PC-3 (cell line): ENCODE results near the gene HOXB1. TPM values are rescaled to one million over a fixed set of nuclear protein-coding genes. Genes with fewer than 3 reads are reported as not detected.

Experiments
- ATAC-seq: fragments of 200-7000 bp; cut with Tn5 transposase; 2 replicates; pipeline ENCODE4 v1.9.1; 2020; ENCODE audit warnings: mild to moderate bottlenecking, moderate library complexity
- BruUV-seq: library from RNA; stranded (reverse); fragments of 400-500 nt; replicated peaks from 2 replicates; lab custom pipeline; 2021; lab: Mats Ljungman, UMichigan
- CTCF ChIA-PET: fragments of 300-600 bp; sonication (Branson Sonifier 250); formaldehyde crosslinking; loops from one replicate; lab custom pipeline; 2022; ENCODE audit warnings: antibody characterized with exemption; lab: Charles Lee
- POLR2A ChIA-PET: fragments of 300-600 bp; sonication (Branson Sonifier 250); formaldehyde crosslinking; loops from one replicate; lab custom pipeline; 2022; ENCODE audit warnings: antibody characterized with exemption; ENCODE audit not compliant: unreplicated experiment; lab: Charles Lee
- DNase-seq: peaks from one replicate; pipeline ENCODE4 v3.0.0-alpha.2; 2015
- H2AFZ ChIP-seq: fragments of 300-600 bp; sonication (generic); 2 replicates; pipeline ENCODE4 v1.6.0; 2016; ENCODE audit warnings: antibody characterized with exemption, low read length
- H3F3A ChIP-seq: fragments of 300-600 bp; sonication (generic); one replicate; pipeline ENCODE4 v1.6.0; 2017; ENCODE audit warnings: antibody characterized with exemption, low read length, control low read depth, mild to moderate bottlenecking; ENCODE audit not compliant: unreplicated experiment
- H3K27ac ChIP-seq: fragments of 300-600 bp; sonication (generic); 2 replicates; pipeline ENCODE4 v1.5.1; 2016; ENCODE audit warnings: mild to moderate bottlenecking, low read length
- H3K27me3 ChIP-seq: fragments of 300-600 bp; sonication (generic); 2 replicates; pipeline ENCODE4 v1.6.1; 2016; ENCODE audit warnings: low read length, mixed read lengths
- H3K36me3 ChIP-seq: fragments of 300-600 bp; sonication (generic); 2 replicates; pipeline ENCODE4 v1.6.1; 2016; ENCODE audit warnings: low read depth, mixed run types, low read length, mixed read lengths
- H3K4me1 ChIP-seq: fragments of 300-600 bp; sonication (generic); 2 replicates; pipeline ENCODE4 v1.5.1; 2016; ENCODE audit warnings: low read length; ENCODE audit not compliant: insufficient read depth
- H3K4me2 ChIP-seq: fragments of 300-600 bp; sonication (generic); 2 replicates; pipeline ENCODE4 v1.6.0; 2016; ENCODE audit warnings: low read length
- H3K4me3 ChIP-seq: fragments of 300-600 bp; sonication (generic); 2 replicates; pipeline ENCODE4 v1.5.1; 2016; ENCODE audit warnings: mild to moderate bottlenecking, low read length, mixed read lengths
- H3K79me2 ChIP-seq: fragments of 300-600 bp; sonication (generic); 2 replicates; pipeline ENCODE4 v1.6.1; 2017; ENCODE audit warnings: low read length, mixed read lengths
- H3K9ac ChIP-seq: fragments of 300-600 bp; sonication (generic); 2 replicates; pipeline ENCODE4 v1.6.0; 2016; ENCODE audit warnings: mild to moderate bottlenecking, low read length
- H3K9me2 ChIP-seq: fragments of 300-600 bp; sonication (generic); replicated peaks from 2 replicates; pipeline ENCODE4 v1.6.1; 2016; ENCODE audit warnings: mixed run types, low read length, mixed read lengths
- H3K9me3 ChIP-seq: fragments of 300-600 bp; sonication (generic); 2 replicates; pipeline ENCODE4 v1.6.1; 2016; ENCODE audit warnings: low read length, mixed read lengths
- H4K20me1 ChIP-seq: fragments of 300-600 bp; sonication (generic); 2 replicates; pipeline ENCODE4 v1.6.1; 2016; ENCODE audit warnings: low read length, mixed read lengths
- EZH2 ChIP-seq: fragments of 300-600 bp; sonication (generic); IDR thresholded peaks from one replicate; pipeline ENCODE4 v1.6.1; 2017; ENCODE audit warnings: antibody characterized with exemption, mild to moderate bottlenecking, low read length; ENCODE audit not compliant: unreplicated experiment
- EZH2phosphoT487 ChIP-seq: fragments of 300-600 bp; sonication (generic); IDR thresholded peaks from 2 replicates; pipeline ENCODE4 v1.6.1; 2018; ENCODE audit warnings: mild to moderate bottlenecking, antibody characterized with exemption, low read length, borderline replicate concordance
- intact Hi-C: fragments of 100-400 bp; cut with micrococcal nuclease; formaldehyde crosslinking; loops from 2 replicates; pipeline ENCODE4 v1.9.0; 2023
- total RNA-seq: library from RNA; depleted of rRNA; stranded (reverse); fragments of >200 nt; gene quantifications from 2 replicates; pipeline ENCODE4 v1.2.3, GENCODE V29; 2014
- TF ChIP-seq, protein P1 (sequence below): fragments of 300-600 bp; sonication (generic); conservative IDR thresholded peaks from 2 replicates; pipeline ENCODE4 v1.5.1; 2017; ENCODE audit warnings: antibody characterized with exemption, low read depth, mild to moderate bottlenecking, low read length

The HOXB1 gene
- total RNA-seq, 1 experiment from 2014 or later = not detected

- no peak for TF ChIP-seq EZH2
- TF ChIP-seq, protein P1, sequence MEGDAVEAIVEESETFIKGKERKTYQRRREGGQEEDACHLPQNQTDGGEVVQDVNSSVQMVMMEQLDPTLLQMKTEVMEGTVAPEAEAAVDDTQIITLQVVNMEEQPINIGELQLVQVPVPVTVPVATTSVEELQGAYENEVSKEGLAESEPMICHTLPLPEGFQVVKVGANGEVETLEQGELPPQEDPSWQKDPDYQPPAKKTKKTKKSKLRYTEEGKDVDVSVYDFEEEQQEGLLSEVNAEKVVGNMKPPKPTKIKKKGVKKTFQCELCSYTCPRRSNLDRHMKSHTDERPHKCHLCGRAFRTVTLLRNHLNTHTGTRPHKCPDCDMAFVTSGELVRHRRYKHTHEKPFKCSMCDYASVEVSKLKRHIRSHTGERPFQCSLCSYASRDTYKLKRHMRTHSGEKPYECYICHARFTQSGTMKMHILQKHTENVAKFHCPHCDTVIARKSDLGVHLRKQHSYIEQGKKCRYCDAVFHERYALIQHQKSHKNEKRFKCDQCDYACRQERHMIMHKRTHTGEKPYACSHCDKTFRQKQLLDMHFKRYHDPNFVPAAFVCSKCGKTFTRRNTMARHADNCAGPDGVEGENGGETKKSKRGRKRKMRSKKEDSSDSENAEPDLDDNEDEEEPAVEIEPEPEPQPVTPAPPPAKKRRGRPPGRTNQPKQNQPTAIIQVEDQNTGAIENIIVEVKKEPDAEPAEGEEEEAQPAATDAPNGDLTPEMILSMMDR = no peak
- TF ChIP-seq EZH2phosphoT487 = no peak
- no peaks in the 10 kb centered on the region for H3K9me2 ChIP-seq
- H3F3A ChIP-seq = no peaks in the 10 kb centered on the region
- no peak overlapping the region for H3K27ac ChIP-seq
- no peak overlapping the region for H3K4me3 ChIP-seq
- H3K27me3 ChIP-seq = no peaks in the 10 kb centered on the region
- no peaks in the 10 kb centered on the region for H4K20me1 ChIP-seq
- no TSS peak for BruUV-seq
- H3K79me2 ChIP-seq = no peaks in the 10 kb centered on the region; the same call in 1 of the 2 replicates
- H3K4me1 ChIP-seq = peaks cover 25% of the 10 kb centered on the region
- no peaks in the 10 kb centered on the region for H3K36me3 ChIP-seq
- H3K9me3 ChIP-seq = no peaks in the 10 kb centered on the region
- H2AFZ ChIP-seq = no peak overlapping the region
- no peak for DNase-seq
- no peak overlapping the region for H3K9ac ChIP-seq
- H3K4me2 ChIP-seq = no peak overlapping the region
- no peak for ATAC-seq
- ChIA-PET CTCF (no interaction called here), POLR2A (no interaction called here)
- intact Hi-C loops = loop anchor here (5.0 kb wide), 1 partner anchor 61 kb away; no protein-coding TSS in a partner anchor
Observed at GRCh38 chr17:48558831-48559121, 28.0 kb upstream of the HOXB1 start.

DNA sequence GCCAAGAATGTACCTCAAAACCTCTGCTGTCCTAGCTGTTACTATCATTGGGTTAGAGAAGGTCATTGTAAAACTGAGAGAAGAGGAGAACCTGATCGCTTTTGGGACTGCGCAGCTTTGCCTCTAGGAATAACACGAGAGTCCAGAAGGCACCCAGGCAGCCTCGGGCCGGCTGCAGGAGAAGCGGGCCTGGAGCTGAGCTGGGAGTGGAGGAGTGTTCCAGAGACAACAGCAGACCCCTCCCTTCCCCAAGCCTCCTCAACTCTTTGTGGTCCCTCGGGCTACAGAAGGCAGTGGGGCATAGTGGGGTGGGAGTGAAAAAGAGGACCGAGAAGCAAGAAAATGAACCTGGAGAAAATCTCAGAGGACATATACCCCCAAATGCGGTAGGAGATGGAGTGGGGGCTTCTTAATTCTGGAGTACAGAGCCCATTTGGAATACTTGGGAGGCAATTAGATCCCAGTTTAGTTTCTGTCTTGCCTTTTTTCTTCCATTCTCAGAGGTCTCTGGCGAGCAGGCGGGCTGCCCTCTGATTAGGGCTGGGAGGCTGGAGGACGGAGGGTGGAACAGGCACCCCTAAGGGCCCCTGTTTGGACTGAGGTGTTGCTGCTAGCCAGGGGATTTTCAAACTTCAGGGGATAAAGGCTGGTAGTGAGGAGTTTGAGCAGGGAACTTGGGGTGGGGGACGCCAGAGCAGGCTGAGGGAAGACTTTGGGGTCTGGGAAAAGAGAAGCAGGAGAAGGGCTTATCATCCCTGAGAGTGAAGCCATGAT is 27.4 kb upstream of the HOXB1 start:
- no peaks in the 10 kb centered on the region for H3K27me3 ChIP-seq
- no peaks in the 10 kb centered on the region for H3K9me3 ChIP-seq
- H3K4me1 ChIP-seq = peaks cover 25% of the 10 kb centered on the region
- no TSS peak for BruUV-seq
- H3K4me2 ChIP-seq = no peak overlapping the region
- H3F3A ChIP-seq = no peaks in the 10 kb centered on the region
- CTCF ChIA-PET = no interaction called here
- TF ChIP-seq EZH2phosphoT487 = no peak
- TF ChIP-seq EZH2 = no peak
- TF ChIP-seq, protein P1 = no peak
- no peak overlapping the region for H2AFZ ChIP-seq
- H3K36me3 ChIP-seq = no peaks in the 10 kb centered on the region
- ATAC-seq (no peak), DNase-seq (no peak)
- H4K20me1 ChIP-seq = no peaks in the 10 kb centered on the region
- POLR2A ChIA-PET = no interaction called here
- H3K9me2 ChIP-seq = no peaks in the 10 kb centered on the region
- no peak overlapping the region for H3K4me3 ChIP-seq
- H3K27ac ChIP-seq = no peak overlapping the region
- intact Hi-C loops = loop anchor here (5.0 kb wide), 1 partner anchor 61 kb away; no protein-coding TSS in a partner anchor
- no peaks in the 10 kb centered on the region; the same call in 1 of the 2 replicates for H3K79me2 ChIP-seq
- no peak overlapping the region for H3K9ac ChIP-seq
